ENCODE results near the gene PCDHGB3.
"Not testable (repeated sequence)": the region's sequence is repeated elsewhere in the genome, so short reads cannot be mapped to it uniquely, and the experiment has no call there.

PCDHGB3 gene

GRCh38 chr5:141403387-141403786, 33.3 kb downstream of the PCDHGB3 start:
- Histone ChIP-seq H3K27ac (replicated peaks) (no peak overlapping the region), H3K4me3 (replicated peaks; ENCODE audit: insufficient read depth, low read length) (no peak overlapping the region), H3K27me3 (ENCODE audit: insufficient read depth, poor library complexity, severe bottlenecking) (no peaks in the 10 kb centered on the region)
- DNase-seq (ENCODE audit: low read depth in 1 of 2, low spot score in 1 of 2): no peak
- no peak for TF ChIP-seq CTCF (IDR thresholded peaks at IDR 0.05; ENCODE audit: insufficient read depth, low read length)
- TF ChIP-seq REST (IDR thresholded peaks at IDR 0.05; ENCODE audit: insufficient replicate concordance, low read depth): no peak
- no peak for TF ChIP-seq POLR2AphosphoS5 (IDR thresholded peaks at IDR 0.05; ENCODE audit: low read depth)
- no peak for TF ChIP-seq GABPA (IDR thresholded peaks at IDR 0.05; ENCODE audit: low read depth)
- TF ChIP-seq SPI1 (IDR thresholded peaks at IDR 0.05; ENCODE audit: borderline replicate concordance, low read depth): no peak

DNA sequence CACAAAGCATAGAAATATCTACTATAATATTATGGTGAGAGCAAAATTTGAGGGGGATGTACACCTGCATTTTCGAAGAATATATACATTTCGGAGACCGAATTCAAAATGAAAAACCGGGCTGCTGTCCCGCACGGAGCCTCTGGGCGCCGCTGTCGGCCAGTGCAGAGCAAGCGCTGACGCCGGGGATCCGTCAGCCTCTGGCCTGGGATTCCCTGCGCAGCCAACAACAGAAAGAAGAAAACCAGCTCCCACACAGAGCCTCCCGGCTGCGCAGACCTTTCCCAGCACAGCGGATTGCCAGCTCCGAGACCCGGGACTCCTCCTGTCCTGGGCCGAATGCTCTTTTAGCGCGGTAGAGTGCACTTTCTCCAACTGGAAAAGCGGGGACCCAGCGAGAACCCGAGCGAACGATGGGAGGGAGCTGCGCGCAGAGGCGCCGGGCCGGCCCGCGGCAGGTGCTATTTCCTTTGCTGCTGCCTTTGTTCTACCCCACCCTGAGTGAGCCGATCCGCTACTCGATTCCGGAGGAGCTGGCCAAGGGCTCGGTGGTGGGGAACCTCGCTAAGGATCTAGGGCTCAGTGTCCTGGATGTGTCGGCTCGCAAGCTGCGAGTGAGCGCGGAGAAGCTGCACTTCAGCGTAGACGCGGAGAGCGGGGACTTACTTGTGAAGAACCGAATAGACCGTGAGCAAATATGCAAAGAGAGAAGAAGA, 37.9 kb downstream of the PCDHGB3 start, which contains the start of gene PCDHGB6:
Gene PCDHGB6, plus strand, starts transcription at position 232 of the 716 bp plus-strand sequence. Its CDS starts 182 bp downstream, at position 414.
- DNase-seq (ENCODE audit: low read depth in 1 of 2, low spot score in 1 of 2); H3K27ac ChIP-seq (replicated peaks); H3K4me3 ChIP-seq (replicated peaks; ENCODE audit: insufficient read depth, low read length); H3K27me3 ChIP-seq (ENCODE audit: insufficient read depth, poor library complexity, severe bottlenecking): not testable (repeated sequence)

DNA sequence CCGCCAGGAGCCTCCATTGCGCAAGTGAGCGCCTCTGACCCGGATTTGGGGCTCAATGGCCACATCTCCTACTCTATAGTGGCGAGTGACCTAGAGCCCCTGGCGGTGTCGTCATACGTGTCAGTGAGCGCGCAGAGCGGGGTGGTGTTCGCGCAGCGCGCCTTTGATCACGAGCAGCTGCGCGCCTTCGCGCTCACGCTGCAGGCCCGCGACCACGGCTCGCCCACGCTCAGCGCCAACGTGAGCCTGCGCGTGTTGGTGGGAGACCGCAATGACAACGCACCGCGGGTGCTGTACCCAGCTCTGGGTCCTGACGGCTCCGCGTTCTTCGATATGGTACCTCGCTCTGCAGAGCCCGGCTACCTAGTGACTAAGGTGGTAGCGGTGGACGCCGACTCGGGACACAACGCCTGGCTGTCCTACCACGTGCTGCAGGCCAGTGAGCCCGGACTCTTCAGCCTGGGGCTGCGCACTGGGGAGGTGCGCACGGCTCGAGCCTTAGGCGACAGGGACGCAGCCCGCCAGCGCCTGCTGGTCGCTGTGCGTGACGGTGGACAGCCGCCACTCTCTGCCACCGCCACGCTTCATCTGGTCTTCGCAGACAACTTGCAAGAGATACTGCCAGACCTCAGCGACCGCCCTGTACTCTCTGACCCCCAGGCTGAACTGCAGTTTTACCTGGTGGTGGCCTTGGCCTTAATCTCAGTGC, 39.7 kb downstream of the PCDHGB3 start:
- Histone ChIP-seq H3K27ac (replicated peaks) (no peak overlapping the region), H3K4me3 (replicated peaks; ENCODE audit: insufficient read depth, low read length) (no peak overlapping the region), H3K27me3 (ENCODE audit: insufficient read depth, poor library complexity, severe bottlenecking) (peaks cover 3% of the 10 kb centered on the region)
- no peak for DNase-seq (ENCODE audit: low read depth in 1 of 2, low spot score in 1 of 2)
- TF ChIP-seq POLR2AphosphoS5 (IDR thresholded peaks at IDR 0.05; ENCODE audit: low read depth) (no peak), SPI1 (IDR thresholded peaks at IDR 0.05; ENCODE audit: borderline replicate concordance, low read depth) (no peak), GABPA (IDR thresholded peaks at IDR 0.05; ENCODE audit: low read depth) (no peak), CTCF (IDR thresholded peaks at IDR 0.05; ENCODE audit: insufficient read depth, low read length) (no peak), REST (IDR thresholded peaks at IDR 0.05; ENCODE audit: insufficient replicate concordance, low read depth) (no peak)

- peaks cover 3% of the 10 kb centered on the region for H3K27me3 ChIP-seq (ENCODE audit: insufficient read depth, poor library complexity, severe bottlenecking)
- no peak for DNase-seq (ENCODE audit: low read depth in 1 of 2, low spot score in 1 of 2)
- no peak overlapping the region for H3K27ac ChIP-seq (replicated peaks)
- TF ChIP-seq GABPA (IDR thresholded peaks at IDR 0.05; ENCODE audit: low read depth): no peak
- TF ChIP-seq POLR2AphosphoS5 (IDR thresholded peaks at IDR 0.05; ENCODE audit: low read depth): no peak
- no peak for TF ChIP-seq SPI1 (IDR thresholded peaks at IDR 0.05; ENCODE audit: borderline replicate concordance, low read depth)
- TF ChIP-seq REST (IDR thresholded peaks at IDR 0.05; ENCODE audit: insufficient replicate concordance, low read depth): no peak
- no peak for TF ChIP-seq CTCF (IDR thresholded peaks at IDR 0.05; ENCODE audit: insufficient read depth, low read length)
- no peak overlapping the region for H3K4me3 ChIP-seq (replicated peaks; ENCODE audit: insufficient read depth, low read length)
Observed at GRCh38 chr5:141411575-141411974, 41.5 kb downstream of the PCDHGB3 start.

All from HL-60 (cell line).